Suprapubic skin (tissue), 3 donors: ENCODE results near the gene BTRC.

ENCODE experiments used
- CTCF ChIP-seq, 2 donors: fragments of 200-600 bp in 1 of 2; fragments of 450-650 bp in 1 of 2; sonication (generic) in 1 of 2; IDR thresholded peaks; one replicate each; pipeline ENCODE4 v1.5.1; 2016 to 2019; ENCODE audit warnings: antibody characterized with exemption in 2 of 2, mild to moderate bottlenecking in 1 of 2, moderate library complexity in 1 of 2
- POLR2A ChIP-seq, 2 donors: fragments of 450-650 bp; IDR thresholded peaks; one replicate each; pipeline ENCODE4 v1.6.1; 2017; ENCODE audit warnings: antibody characterized with exemption in 2 of 2, mild to moderate bottlenecking in 2 of 2, moderate library complexity in 2 of 2

GRCh38 chr10:101484175-101484745 lies 130.3 kb downstream of the BTRC start:
- TF ChIP-seq CTCF (IDR thresholded peaks at IDR 0.05) (no peak), POLR2A (IDR thresholded peaks at IDR 0.05) (no peak)
